K562 (cell line): ENCODE measurements around the gene TEX9. TPM values are rescaled to one million over a fixed set of nuclear protein-coding genes. Genes with fewer than 3 reads are reported as not detected.

Experiments used
- ATF2 ChIP-seq: sonication (generic); formaldehyde crosslinking; IDR thresholded peaks from 2 replicates; pipeline ENCODE4 v1.8.1; 2022; ENCODE audit warnings: missing genetic modification reagents
- ATF3 ChIP-seq, 2 experiments: fragments of 450-650 bp in 1 of 2; sonication (generic) in 1 of 2; formaldehyde crosslinking in 1 of 2; IDR thresholded peaks in 1 of 2; conservative IDR thresholded peaks in 1 of 2; 2 replicates each; pipeline versions ENCODE4 v1.6.1 to v1.8.1; 2016 to 2023; ENCODE audit warnings: mild to moderate bottlenecking in 2 of 2, moderate library complexity in 2 of 2, inconsistent platforms in 1 of 2, missing genetic modification reagents in 1 of 2
- CEBPZ ChIP-seq: fragments of 150-350 bp; IDR thresholded peaks from 2 replicates; pipeline ENCODE4 v1.6.1; 2014; ENCODE audit warnings: low read depth, mild to moderate bottlenecking, low read length, borderline replicate concordance
- DIDO1 ChIP-seq: fragments of 450-650 bp; IDR thresholded peaks from 2 replicates; pipeline ENCODE4 v1.6.1; 2016; ENCODE audit warnings: low read depth, missing biosample characterization, missing genetic modification characterization
- DMBX1 ChIP-seq: fragments of 250-450 bp; sonication (Bioruptor Pico); IDR thresholded peaks from 2 replicates; pipeline ENCODE4 v1.8.0; 2022; ENCODE audit warnings: inconsistent platforms, mild to moderate bottlenecking, moderate library complexity, borderline replicate concordance
- EHMT2 ChIP-seq: fragments of 450-650 bp; IDR thresholded peaks from 2 replicates; pipeline ENCODE4 v1.6.1; 2018; ENCODE audit warnings: antibody characterized with exemption
- HMG20B ChIP-seq: fragments of 250-450 bp; sonication (Bioruptor Pico); IDR thresholded peaks from 2 replicates; pipeline ENCODE4 v1.5.0; 2021; ENCODE audit warnings: mild to moderate bottlenecking
- MCM7 ChIP-seq, 2 experiments: fragments of 450-650 bp; IDR thresholded peaks; 2 replicates each; pipeline ENCODE4 v1.6.1; 2016 to 2018
- NR2C2 ChIP-seq, 2 experiments: fragments of 200-800 bp in 1 of 2; sonication (Bioruptor generic) in 1 of 2; sonication (generic) in 1 of 2; formaldehyde crosslinking in 1 of 2; IDR thresholded peaks; 2 replicates each; pipeline versions ENCODE4 v1.6.1 to v1.8.0; 2016 to 2022; ENCODE audit warnings: mild to moderate bottlenecking in 1 of 2, missing compliant biosample characterization in 1 of 2, missing genetic modification characterization in 1 of 2, missing genetic modification reagents in 1 of 2
- PCBP1 ChIP-seq: fragments of 200-400 bp; formaldehyde crosslinking; IDR thresholded peaks from 2 replicates; pipeline ENCODE4 v1.6.1; 2018; ENCODE audit warnings: mild to moderate bottlenecking, low read depth, low read length; ENCODE audit not compliant: poor library complexity, severe bottlenecking
- RBM22 ChIP-seq: fragments of 200-400 bp; formaldehyde crosslinking; IDR thresholded peaks from 2 replicates; pipeline ENCODE4 v1.6.1; 2018; ENCODE audit warnings: low read length, low read depth; ENCODE audit not compliant: poor library complexity, severe bottlenecking
- SETDB1 ChIP-seq: IDR thresholded peaks from one replicate; pipeline ENCODE4 v1.6.1; 2012; ENCODE audit warnings: low read length, control low read depth, inconsistent platforms
- SPI1 ChIP-seq: IDR thresholded peaks from 2 replicates; pipeline ENCODE4 v1.6.1; 2011; ENCODE audit warnings: low read depth, low read length, control low read depth, borderline replicate concordance
- SREBF2 ChIP-seq: sonication (generic); formaldehyde crosslinking; IDR thresholded peaks from 2 replicates; pipeline ENCODE4 v1.4.0; 2020; ENCODE audit warnings: mild to moderate bottlenecking, missing genetic modification reagents
- ZNF398 ChIP-seq: fragments of 250-450 bp; sonication (Bioruptor Pico); IDR thresholded peaks from 2 replicates; pipeline ENCODE4 v1.8.0; 2021; ENCODE audit warnings: moderate library complexity, mild to moderate bottlenecking, inconsistent platforms
- ZNF57 ChIP-seq: fragments of 450-650 bp; formaldehyde crosslinking; IDR thresholded peaks from 2 replicates; pipeline ENCODE4 v1.4.0; 2020; ENCODE audit warnings: mild to moderate bottlenecking, moderate library complexity
- polyA plus RNA-seq, 8 experiments: library from polyadenylated mRNA; depleted of rRNA in 4 of 8; stranded (reverse) in 5 of 8; unstranded in 3 of 8; fragments of >200 nt; fragmentation: Nextera tagmentation in 2 of 8; fragmentation: Illumina TruSeq in 1 of 8; extraction: Ambion mirVana in 2 of 8; extraction: Trizol in 1 of 8; gene quantifications; 2 replicates each; pipeline versions ENCODE4 v1.2.1 to v1.2.3, GENCODE V29; 2011 to 2014; ENCODE audit warnings: inconsistent platforms in 1 of 8, missing spikeins in 1 of 8
- total RNA-seq, 7 experiments: library from RNA; depleted of rRNA in 6 of 7; stranded (reverse); fragments of >200 nt in 6 of 7; fragmentation: Illumina TruSeq in 2 of 7; extraction: Trizol in 2 of 7; gene quantifications; 2 replicates each; pipeline versions ENCODE4 v1.2.1 to v1.2.3, GENCODE V29; 2011 to 2021; ENCODE audit warnings: low replicate concordance in 1 of 7

The TEX9 gene
- total and polyA plus RNA-seq, 9 of the 15 experiments (the other 6 are each of a cell fraction or from before 2014, with no cell fraction given): 0.93 to 3.6 (median 2.4) TPM

- TF ChIP-seq ATF2 (CRISPR knock-in tag) (no peak), NR2C2 (CRISPR knock-in tag; IDR thresholded peaks at IDR 0.05) (no peak), NR2C2 (tag; IDR thresholded peaks at IDR 0.05) (no peak), ZNF398 (no peak), SPI1 (peak; percentile 80; the same call in 1 of the 2 replicates), MCM7 (IDR thresholded peaks at IDR 0.05) (no peak), SETDB1 (no peak), DMBX1 (no peak), ZNF57 (no peak), ATF3 (IDR thresholded peaks at IDR 0.05) (peak; percentile 53), ATF3 (CRISPR knock-in tag; conservative IDR thresholded peaks at IDR 0.05) (no peak), RBM22 (no peak), DIDO1 (tag) (no peak), HMG20B (CRISPR knock-in tag) (no peak), PCBP1 (no peak), SREBF2 (CRISPR knock-in tag) (no peak), EHMT2 (no peak), CEBPZ (no peak)
- TF ChIP-seq, all 486 proteins: peak for 4
Observed at GRCh38 chr15:56471440-56472069, 106.3 kb downstream of the TEX9 start (continued).
